GM12878 (cell line): Measurements from ENCODE around the gene PRKN. TPM values are rescaled to one million over a fixed set of nuclear protein-coding genes. Genes with fewer than 3 reads are reported as not detected.

ENCODE experiments used
- ATAC-seq: fragments of 200-7000 bp; cut with Tn5 transposase; 3 replicates; pipeline ENCODE4 v1.9.1; 2020; ENCODE audit warnings: mild to moderate bottlenecking, moderate library complexity
- BruUV-seq: library from RNA; stranded (reverse); fragments of 400-500 nt; replicated peaks from 2 replicates; lab custom pipeline; 2021; lab: Mats Ljungman, UMichigan
- CTCF ChIA-PET: fragments of 300-600 bp; sonication (Branson Sonifier 250); formaldehyde crosslinking; extraction: SDS; loops from one replicate; lab custom pipeline; 2021; ENCODE audit warnings: inconsistent platforms; lab: Yijun Ruan, JAX
- POLR2A ChIA-PET: fragments of 350-600 bp; formaldehyde crosslinking; extraction: SDS; loops from one replicate; lab custom pipeline; 2021; ENCODE audit warnings: inconsistent platforms; lab: Charles Lee
- RAD21 ChIA-PET: fragments of 300-600 bp; sonication (Branson Sonifier 250); formaldehyde crosslinking; loops from one replicate; lab custom pipeline; 2023; ENCODE audit warnings: antibody characterized with exemption; ENCODE audit not compliant: unreplicated experiment; lab: Charles Lee
- SMC1A ChIA-PET: fragments of 300-600 bp; sonication (Branson Sonifier 250); formaldehyde crosslinking; loops from one replicate; lab custom pipeline; 2023; ENCODE audit not compliant: unreplicated experiment, uncharacterized antibody; lab: Charles Lee
- DNase-seq: peaks from one replicate; pipeline ENCODE4 v3.0.0-alpha.2; 2011; ENCODE audit warnings: low read depth, low spot score
- FAIRE-seq: peaks from 3 replicates; lab custom pipeline; 2011; peaks lifted over from hg19 to GRCh38; lab: Jason Lieb, UNC
- H2AFZ ChIP-seq: 2 replicates; pipeline ENCODE4 v1.6.0; 2011; ENCODE audit warnings: low read depth, low read length, control low read depth; ENCODE audit not compliant: control insufficient read depth
- H3K27ac ChIP-seq: 2 replicates; pipeline ENCODE4 v1.5.1; 2011; ENCODE audit warnings: control low read depth; ENCODE audit not compliant: control insufficient read depth, insufficient read depth
- H3K27me3 ChIP-seq, 2 experiments: replicated peaks in 1 of 2; 2 replicates each; pipeline versions ENCODE4 v1.6.0 to v1.6.1; 2011; ENCODE audit warnings: low read length in 1 of 2; ENCODE audit not compliant: control insufficient read depth in 2 of 2, insufficient read depth in 2 of 2
- H3K36me3 ChIP-seq, 2 experiments: 2 replicates each; pipeline ENCODE4 v1.5.1; 2011; ENCODE audit warnings: low read length in 1 of 2; ENCODE audit not compliant: control insufficient read depth in 2 of 2, insufficient read depth in 2 of 2
- H3K4me1 ChIP-seq: 2 replicates; pipeline ENCODE4 v1.6.1; 2011; ENCODE audit warnings: mild to moderate bottlenecking, low read length, moderate library complexity, mixed read lengths; ENCODE audit not compliant: control insufficient read depth, insufficient read depth
- H3K4me2 ChIP-seq: 2 replicates; pipeline ENCODE4 v1.6.0; 2011; ENCODE audit warnings: control low read depth; ENCODE audit not compliant: control insufficient read depth, insufficient read depth
- H3K4me3 ChIP-seq: fragments of 200-600 bp; sonication (generic); 2 replicates; pipeline ENCODE4 v1.5.1; 2016
- H3K79me2 ChIP-seq: 2 replicates; pipeline ENCODE4 v1.6.0; 2011; ENCODE audit warnings: low read length; ENCODE audit not compliant: control insufficient read depth, insufficient read depth
- H3K9ac ChIP-seq: 2 replicates; pipeline ENCODE4 v1.8.0; 2011; ENCODE audit warnings: low read length, control low read depth, mixed read lengths; ENCODE audit not compliant: control insufficient read depth, insufficient read depth
- H3K9me3 ChIP-seq: replicated peaks from 3 replicates; pipeline ENCODE4 v1.5.1; 2011; ENCODE audit warnings: mild to moderate bottlenecking, low read length; ENCODE audit not compliant: control insufficient read depth, insufficient read depth
- H4K20me1 ChIP-seq: 2 replicates; pipeline ENCODE4 v1.6.0; 2011; ENCODE audit not compliant: control insufficient read depth, insufficient read depth
- ATF7 ChIP-seq: fragments of 450-650 bp; IDR thresholded peaks from 2 replicates; pipeline ENCODE4 v1.6.1; 2016; ENCODE audit warnings: low read depth, mild to moderate bottlenecking
- BCL3 ChIP-seq: IDR thresholded peaks from 2 replicates; pipeline ENCODE4 v1.6.1; 2011; ENCODE audit warnings: borderline replicate concordance, low read depth, mild to moderate bottlenecking, moderate library complexity, low read length; ENCODE audit not compliant: insufficient read depth, poor library complexity, severe bottlenecking
- CBX5 ChIP-seq: sonication (generic); IDR thresholded peaks from 2 replicates; pipeline ENCODE4 v1.6.1; 2016; ENCODE audit warnings: low read depth, moderate library complexity, mild to moderate bottlenecking, inconsistent platforms
- DPF2 ChIP-seq: fragments of 450-650 bp; IDR thresholded peaks from 2 replicates; pipeline ENCODE4 v1.6.1; 2017; ENCODE audit warnings: mild to moderate bottlenecking
- EGR1 ChIP-seq, 2 experiments: IDR thresholded peaks; 1 replicate in 1 of 2; 2 replicates in 1 of 2; pipeline ENCODE4 v1.6.1; 2011 to 2012; ENCODE audit warnings: low read depth in 2 of 2, low read length in 2 of 2, borderline replicate concordance in 1 of 2, mild to moderate bottlenecking in 1 of 2, moderate library complexity in 1 of 2
- GABPA ChIP-seq: IDR thresholded peaks from 2 replicates; pipeline ENCODE4 v1.6.1; 2014; ENCODE audit warnings: antibody characterized with exemption, low read depth, mild to moderate bottlenecking, inconsistent platforms
- MAX ChIP-seq: IDR thresholded peaks from 2 replicates; pipeline ENCODE4 v1.6.1; 2012; ENCODE audit warnings: low read depth, low read length, improper control_type of control experiment
- NFIC ChIP-seq: IDR thresholded peaks from 2 replicates; pipeline ENCODE4 v1.6.1; 2012; ENCODE audit warnings: low read depth, mild to moderate bottlenecking, inconsistent platforms, low read length, moderate library complexity
- RFX5 ChIP-seq: IDR thresholded peaks from 2 replicates; pipeline ENCODE4 v1.6.1; 2011; ENCODE audit warnings: low read depth, low read length, improper control_type of control experiment
- SMAD5 ChIP-seq: IDR thresholded peaks from 2 replicates; pipeline ENCODE4 v1.6.1; 2016; ENCODE audit warnings: antibody characterized with exemption, low read depth
- SRF ChIP-seq, 2 experiments: IDR thresholded peaks; 2 replicates each; pipeline ENCODE4 v1.6.1; 2011; ENCODE audit warnings: low read depth in 2 of 2, low read length in 2 of 2, mild to moderate bottlenecking in 1 of 2, moderate library complexity in 1 of 2
- TAF1 ChIP-seq: IDR thresholded peaks from 2 replicates; pipeline ENCODE4 v1.6.1; 2011; ENCODE audit warnings: mild to moderate bottlenecking, low read depth, low read length, borderline replicate concordance
- TCF12 ChIP-seq: IDR thresholded peaks from 2 replicates; pipeline ENCODE4 v1.6.1; 2011; ENCODE audit warnings: low read depth, mild to moderate bottlenecking, low read length
- TCF7 ChIP-seq: IDR thresholded peaks from 2 replicates; pipeline ENCODE4 v1.6.1; 2014; ENCODE audit warnings: antibody characterized with exemption, borderline replicate concordance
- ZNF24 ChIP-seq: fragments of 450-650 bp; IDR thresholded peaks from 2 replicates; pipeline ENCODE4 v1.6.1; 2017; ENCODE audit warnings: antibody characterized with exemption, mild to moderate bottlenecking
- ZNF274 ChIP-seq: IDR thresholded peaks from one replicate; pipeline ENCODE4 v1.8.0; 2011; ENCODE audit not compliant: insufficient read length, insufficient read depth
- ZSCAN29 ChIP-seq: fragments of 450-650 bp; IDR thresholded peaks from 2 replicates; pipeline ENCODE4 v1.6.1; 2017; ENCODE audit warnings: mild to moderate bottlenecking, moderate library complexity
- WGBS: methylation state at CpG from one replicate; pipeline ENCODE4 v1.1.6; 2016; ENCODE audit warnings: low lambda C conversion rate; ENCODE audit not compliant: insufficient replicate concordance, insufficient coverage; ENCODE audit errors: missing lambda C conversion rate; 5-methylcytosine and 5-hydroxymethylcytosine counted together
- in situ Hi-C: fragments of 300-500 bp; cut with MboI; formaldehyde crosslinking; loops from 9 replicates; pipeline ENCODE4 v1.14.3; 2018; ENCODE audit warnings: mixed read lengths
- intact Hi-C: fragments of 100-400 bp; cut with micrococcal nuclease; formaldehyde crosslinking; loops from one replicate; pipeline ENCODE4 v1.14.2; 2022; ENCODE audit not compliant: unreplicated experiment
- polyA plus RNA-seq, 11 experiments: library from polyadenylated mRNA; depleted of rRNA in 4 of 11; unstranded in 6 of 11; stranded (reverse) in 5 of 11; fragments of >200 nt; fragmentation: Nextera tagmentation in 4 of 11; fragmentation: Illumina TruSeq in 1 of 11; extraction: Ambion mirVana in 4 of 11; extraction: Trizol in 1 of 11; gene quantifications; 1 replicate in 1 of 11; 2 replicates in 10 of 11; pipeline versions ENCODE4 v1.2.1 to v1.2.3, GENCODE V29; 2011 to 2016; ENCODE audit warnings: inconsistent platforms in 2 of 11, missing spikeins in 2 of 11, low read depth in 1 of 11
- total RNA-seq, 4 experiments: library from RNA; depleted of rRNA in 3 of 4; stranded (reverse); fragments of >200 nt in 3 of 4; fragmentation: Illumina TruSeq in 1 of 4; extraction: Trizol in 1 of 4; gene quantifications; 2 replicates each; pipeline versions ENCODE4 v1.2.1 to v1.2.3, GENCODE V29; 2013 to 2021

The PRKN gene
- total and polyA plus RNA-seq, 10 of the 15 experiments (the other 5 are each of a cell fraction or from before 2014, with no cell fraction given): 0.06 to 0.09 TPM; not detected in 8

- Histone ChIP-seq H4K20me1 (no peaks in the 10 kb centered on the region), H3K4me1 (no peaks in the 10 kb centered on the region), H3K79me2 (no peaks in the 10 kb centered on the region), H3K36me3 (no peaks in the 10 kb centered on the region), H3K27ac (no peak overlapping the region), H3K9ac (no peak overlapping the region), H3K4me3 (no peak overlapping the region), H3K4me2 (no peak overlapping the region), H3K9me3 (no peaks in the 10 kb centered on the region), H2AFZ (no peak overlapping the region), H3K27me3 (no peaks in the 10 kb centered on the region)
- POLR2A ChIA-PET: no interaction called here
- in situ Hi-C loops: no loop called here
- DNase-seq (no peak), FAIRE-seq (no peak), ATAC-seq (no peak)
- RAD21 ChIA-PET: no interaction called here
- SMC1A ChIA-PET: no interaction called here
- TF ChIP-seq RFX5 (no peak), ZNF24 (no peak), EGR1 (IDR thresholded peaks at IDR 0.05; ENCODE audit: borderline replicate concordance in 1 of 2, low read depth in 2 of 2, low read length in 2 of 2) (no peak), TCF7 (no peak), ATF7 (no peak), ZNF274 (no peak), ZSCAN29 (no peak)
- BruUV-seq: no TSS peak
- CTCF ChIA-PET: no interaction called here
- intact Hi-C loops: no loop called here
- 55% methylated on average over 13 of the region's 13 CpGs for WGBS
These were observed 1101.4 kb downstream of the PRKN start for GRCh38 chr6:161626132-161626676.

- POLR2A ChIA-PET: no interaction called here
- no peak overlapping the region for H3K9ac ChIP-seq
- no peaks in the 10 kb centered on the region for H3K36me3 ChIP-seq
- RAD21 ChIA-PET: no interaction called here
- H3K27me3 ChIP-seq: no peaks in the 10 kb centered on the region
- H3K9me3 ChIP-seq: no peaks in the 10 kb centered on the region
- H3K4me1 ChIP-seq: no peaks in the 10 kb centered on the region
- in situ Hi-C loops (no loop called here), intact Hi-C loops (no loop called here)
- DNase-seq (no peak), ATAC-seq (no peak), FAIRE-seq (no peak)
- no peaks in the 10 kb centered on the region for H4K20me1 ChIP-seq
- SMC1A ChIA-PET: no interaction called here
- H3K27ac ChIP-seq: no peak overlapping the region
- no TSS peak for BruUV-seq
- no peak overlapping the region for H2AFZ ChIP-seq
- 36% methylated on average over 4 of the region's 4 CpGs for WGBS
- no peak overlapping the region for H3K4me3 ChIP-seq
- no peaks in the 10 kb centered on the region for H3K79me2 ChIP-seq
- H3K4me2 ChIP-seq: no peak overlapping the region
- CTCF ChIA-PET: no interaction called here
- TF ChIP-seq CBX5 (no peak), SMAD5 (no peak), DPF2 (no peak), TCF12 (no peak), GABPA (no peak), BCL3 (no peak), NFIC (no peak), MAX (no peak), TAF1 (no peak), SRF (IDR thresholded peaks at IDR 0.05; ENCODE audit: low read depth in 2 of 2, low read length in 2 of 2) (no peak)
These were observed 1103.5 kb downstream of the PRKN start for GRCh38 chr6:161624111-161624510.
